AG04450 (cell line): Measurements from ENCODE around the gene OSM. TPM values are rescaled to one million over a fixed set of nuclear protein-coding genes. Genes with fewer than 3 reads are reported as not detected.

Experiments
- CTCF ChIA-PET: fragments of 300-600, 350-600 bp; formaldehyde crosslinking; extraction: SDS; loops from one replicate; lab custom pipeline; 2022; ENCODE audit warnings: antibody characterized with exemption, inconsistent platforms; lab: Charles Lee
- POLR2A ChIA-PET: fragments of 350-600 bp; formaldehyde crosslinking; extraction: SDS; loops from one replicate; lab custom pipeline; 2021; ENCODE audit warnings: antibody characterized with exemption, inconsistent platforms; lab: Yijun Ruan, JAX
- DNase-seq: peaks from one replicate; pipeline ENCODE4 v3.0.0-alpha.2; 2011; ENCODE audit warnings: low read depth, low spot score
- H3K27ac ChIP-seq: one replicate; pipeline ENCODE4 v1.5.1; 2012; ENCODE audit warnings: low read depth, low read length, control low read depth
- H3K27me3 ChIP-seq: one replicate; pipeline ENCODE4 v1.6.0; 2012; ENCODE audit warnings: low read length; ENCODE audit not compliant: control insufficient read depth, insufficient read depth
- H3K4me3 ChIP-seq: 2 replicates; pipeline ENCODE4 v1.5.1; 2011; ENCODE audit warnings: mild to moderate bottlenecking, low read depth, low read length, control low read depth
- H3K9me3 ChIP-seq: 2 replicates; pipeline ENCODE4 v1.5.1; 2012; ENCODE audit warnings: low read length; ENCODE audit not compliant: control insufficient read depth, insufficient read depth
- polyA plus RNA-seq: library from polyadenylated mRNA; depleted of rRNA; stranded (reverse); fragments of >200 nt; gene quantifications from 2 replicates; pipeline ENCODE4 v1.2.3, GENCODE V29; 2011
- TF ChIP-seq, protein P1 (sequence below): IDR thresholded peaks from 2 replicates; pipeline ENCODE4 v1.5.1; 2011; ENCODE audit warnings: low read depth, low read length, control low read depth, inconsistent platforms

The OSM gene
- polyA plus RNA-seq, 1 experiment = not detected

DNA sequence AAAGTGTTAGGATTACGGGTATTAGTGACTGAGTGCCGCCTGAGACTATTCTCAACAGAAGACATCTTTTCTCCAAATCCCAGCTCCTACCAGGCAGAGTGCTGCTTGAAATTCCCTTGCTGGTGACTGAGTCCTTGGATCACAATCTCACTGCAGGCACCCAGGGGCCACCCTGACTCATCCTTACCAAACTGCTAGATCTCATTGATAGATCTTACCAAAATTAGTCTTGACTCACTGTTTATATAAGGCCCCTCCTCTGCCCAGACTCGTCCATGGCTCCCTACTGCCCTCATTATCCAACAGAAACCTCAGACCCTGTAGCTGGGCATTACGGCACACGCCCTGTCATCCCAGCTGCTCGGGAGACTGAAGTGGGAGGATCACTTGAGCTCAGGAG lies 45.4 kb upstream of the OSM start:
- POLR2A ChIA-PET = interaction anchor here (0.7 to 0.9 kb wide), 2 partner anchors 9 to 47 kb away, joined by 3 read pairs; no protein-coding TSS in a partner anchor
- peak overlapping the region; percentile 47 for H3K27ac ChIP-seq
- H3K27me3 ChIP-seq = no peaks in the 10 kb centered on the region
- DNase-seq = no peak
- H3K9me3 ChIP-seq = no peaks in the 10 kb centered on the region
- TF ChIP-seq, protein P1, sequence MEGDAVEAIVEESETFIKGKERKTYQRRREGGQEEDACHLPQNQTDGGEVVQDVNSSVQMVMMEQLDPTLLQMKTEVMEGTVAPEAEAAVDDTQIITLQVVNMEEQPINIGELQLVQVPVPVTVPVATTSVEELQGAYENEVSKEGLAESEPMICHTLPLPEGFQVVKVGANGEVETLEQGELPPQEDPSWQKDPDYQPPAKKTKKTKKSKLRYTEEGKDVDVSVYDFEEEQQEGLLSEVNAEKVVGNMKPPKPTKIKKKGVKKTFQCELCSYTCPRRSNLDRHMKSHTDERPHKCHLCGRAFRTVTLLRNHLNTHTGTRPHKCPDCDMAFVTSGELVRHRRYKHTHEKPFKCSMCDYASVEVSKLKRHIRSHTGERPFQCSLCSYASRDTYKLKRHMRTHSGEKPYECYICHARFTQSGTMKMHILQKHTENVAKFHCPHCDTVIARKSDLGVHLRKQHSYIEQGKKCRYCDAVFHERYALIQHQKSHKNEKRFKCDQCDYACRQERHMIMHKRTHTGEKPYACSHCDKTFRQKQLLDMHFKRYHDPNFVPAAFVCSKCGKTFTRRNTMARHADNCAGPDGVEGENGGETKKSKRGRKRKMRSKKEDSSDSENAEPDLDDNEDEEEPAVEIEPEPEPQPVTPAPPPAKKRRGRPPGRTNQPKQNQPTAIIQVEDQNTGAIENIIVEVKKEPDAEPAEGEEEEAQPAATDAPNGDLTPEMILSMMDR = no peak
- no peak overlapping the region for H3K4me3 ChIP-seq
- CTCF ChIA-PET = interaction anchor here (0.5 to 0.6 kb wide), 2 partner anchors 49 to 641 kb away, joined by 3 to 5 read pairs; no protein-coding TSS in a partner anchor

DNA sequence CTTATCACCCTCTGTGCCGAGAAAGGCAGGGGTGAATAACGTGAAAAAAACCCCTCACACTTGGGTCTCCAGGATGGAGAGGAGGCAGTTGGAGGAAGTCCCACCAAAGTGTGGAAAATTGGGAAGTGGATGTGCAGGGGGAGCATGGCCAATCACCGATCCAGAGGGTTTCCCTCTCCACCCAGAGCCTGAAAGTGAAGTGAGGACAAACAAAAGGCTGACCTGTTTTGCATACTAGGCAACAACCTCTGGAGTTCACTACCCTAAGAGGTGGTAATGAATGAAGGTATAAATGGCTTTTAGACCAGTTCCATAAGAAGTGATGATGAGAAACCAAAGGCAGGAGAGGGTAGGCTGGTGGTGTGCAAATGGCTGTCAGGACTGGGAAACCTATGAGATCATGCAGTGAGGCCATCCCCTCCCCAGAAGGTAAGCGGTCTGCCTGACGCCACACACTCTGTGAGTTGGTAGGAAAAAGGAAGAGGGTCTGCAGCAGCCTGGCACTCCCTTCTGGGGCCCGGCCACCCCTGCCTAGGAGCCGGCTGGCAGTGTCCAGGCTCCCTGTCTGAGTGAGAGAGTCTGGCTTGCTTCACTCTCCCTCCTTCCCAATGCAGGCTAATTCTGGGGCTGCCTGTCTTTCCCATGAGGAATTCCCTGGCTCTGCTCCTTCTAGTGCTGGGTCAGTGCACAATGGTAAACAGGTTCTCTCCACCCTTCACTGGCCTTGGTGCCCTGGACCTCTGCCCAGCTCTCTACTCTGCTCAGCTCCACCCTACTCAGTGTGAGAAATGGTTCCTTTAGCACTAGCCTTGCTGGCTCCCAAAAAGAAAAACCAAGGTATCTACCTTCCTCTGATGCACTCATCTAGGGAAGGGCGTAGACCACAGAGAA lies 44.5 kb upstream of the OSM start:
- ChIA-PET POLR2A (interaction anchor here (1.1 to 1.3 kb wide), 3 partner anchors 16 to 46 kb away, joined by 5 to 6 read pairs (median 6); partner anchors contain the start of genes CCDC157, SF3A1 and TBC1D10A), CTCF (interaction anchor here (0.5 to 1.4 kb wide), 4 partner anchors 23 to 640 kb away, joined by 3 to 9 read pairs (median 4); partner anchors contain the start of gene CASTOR1)
- H3K4me3 ChIP-seq = no peak overlapping the region
- no peaks in the 10 kb centered on the region for H3K27me3 ChIP-seq
- TF ChIP-seq, protein P1 = no peak
- peak overlapping the region; percentile 47 for H3K27ac ChIP-seq
- H3K9me3 ChIP-seq = no peaks in the 10 kb centered on the region
- DNase-seq = no peak

DNA sequence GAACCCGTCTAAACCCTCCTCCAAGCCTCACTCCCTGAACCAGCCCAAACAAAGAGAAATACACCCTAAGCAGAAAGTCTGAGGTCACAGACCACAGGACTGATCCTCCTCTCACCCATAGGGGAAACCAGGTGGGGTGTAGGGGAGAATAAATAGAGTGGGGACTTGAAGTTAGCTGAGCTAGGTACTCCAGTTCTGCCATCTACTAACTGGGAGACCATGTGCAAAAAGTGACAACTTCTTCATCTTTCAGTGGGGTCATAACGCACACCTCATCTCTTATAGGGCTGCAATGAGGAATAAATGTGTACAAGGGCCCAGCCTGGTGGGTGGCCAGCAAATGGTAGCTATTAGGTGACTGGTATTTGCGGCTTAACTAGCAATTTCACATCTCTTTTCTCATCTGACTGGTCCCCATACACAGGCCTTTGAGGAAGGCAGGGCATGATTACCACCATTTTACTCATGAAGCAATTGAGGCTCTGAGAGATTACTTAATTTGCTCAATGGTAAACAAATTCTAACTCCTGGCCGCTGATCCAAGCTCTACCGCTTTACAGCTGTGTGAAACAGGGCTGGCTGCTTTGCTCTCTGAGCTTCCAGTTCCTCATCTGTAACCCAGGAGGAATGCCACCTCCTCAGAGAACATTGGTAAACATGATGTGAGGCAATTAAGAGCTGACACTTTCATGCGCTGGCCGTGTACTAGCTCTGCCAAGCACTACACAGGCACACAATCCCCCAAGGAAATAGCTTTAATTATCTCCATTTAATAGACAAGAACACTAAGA lies 43.5 kb upstream of the OSM start:
- Histone ChIP-seq H3K9me3 (no peaks in the 10 kb centered on the region), H3K4me3 (no peak overlapping the region), H3K27ac (no peak overlapping the region), H3K27me3 (no peaks in the 10 kb centered on the region)
- TF ChIP-seq, protein P1 = no peak
- no peak for DNase-seq
- POLR2A ChIA-PET = interaction anchor here (1.1 to 1.3 kb wide), 3 partner anchors 17 to 47 kb away, joined by 5 to 6 read pairs (median 6); partner anchors contain the start of genes CCDC157, SF3A1 and TBC1D10A
- CTCF ChIA-PET = interaction anchor here (0.7 to 1.4 kb wide), 2 partner anchors 22 to 25 kb away, joined by 3 to 9 read pairs; partner anchors contain the start of gene CASTOR1

DNA sequence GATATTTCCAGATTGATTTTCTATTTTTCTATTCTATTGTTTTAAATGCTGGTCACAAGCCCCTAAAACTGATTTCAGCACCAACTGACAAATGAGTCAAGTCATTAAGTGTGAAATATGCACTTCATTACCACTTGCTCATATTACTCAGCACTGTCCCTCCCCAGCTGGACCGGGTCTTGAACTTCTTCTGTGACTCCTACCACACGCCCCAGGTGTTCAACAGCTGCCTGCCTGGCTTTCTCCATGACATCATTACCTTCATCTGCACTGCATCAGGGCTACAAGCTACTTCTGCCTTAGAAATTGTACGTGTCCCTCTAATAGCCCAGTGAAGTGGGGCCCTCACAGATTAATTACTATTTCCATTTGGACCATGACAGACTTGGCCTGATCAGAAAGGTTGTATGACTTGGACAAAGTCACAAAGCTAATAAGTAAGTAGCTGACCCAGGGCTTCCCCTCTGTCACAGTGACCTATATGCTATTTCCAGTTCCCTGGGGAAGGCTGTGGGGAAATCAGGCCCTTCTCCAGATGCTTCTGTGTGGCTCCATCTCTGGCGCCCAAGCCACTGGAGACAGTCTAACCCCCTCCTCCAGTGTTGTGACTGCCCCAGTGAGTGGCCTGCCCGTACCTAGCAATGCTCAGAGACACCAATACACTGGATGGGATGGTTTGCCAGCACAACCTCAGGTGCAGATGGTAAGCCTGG lies 42.0 kb upstream of the OSM start:
- ChIA-PET CTCF (interaction anchor here (3.1 kb wide), 1 partner anchor 21 kb away, joined by 10 read pairs; no protein-coding TSS in a partner anchor), POLR2A (no interaction called here)
- no peaks in the 10 kb centered on the region for H3K27me3 ChIP-seq
- no peak overlapping the region for H3K4me3 ChIP-seq
- no peak overlapping the region for H3K27ac ChIP-seq
- DNase-seq = no peak
- H3K9me3 ChIP-seq = no peaks in the 10 kb centered on the region
- TF ChIP-seq, protein P1 = no peak
